ENCODE measurements around the gene PDE7B.

DNA sequence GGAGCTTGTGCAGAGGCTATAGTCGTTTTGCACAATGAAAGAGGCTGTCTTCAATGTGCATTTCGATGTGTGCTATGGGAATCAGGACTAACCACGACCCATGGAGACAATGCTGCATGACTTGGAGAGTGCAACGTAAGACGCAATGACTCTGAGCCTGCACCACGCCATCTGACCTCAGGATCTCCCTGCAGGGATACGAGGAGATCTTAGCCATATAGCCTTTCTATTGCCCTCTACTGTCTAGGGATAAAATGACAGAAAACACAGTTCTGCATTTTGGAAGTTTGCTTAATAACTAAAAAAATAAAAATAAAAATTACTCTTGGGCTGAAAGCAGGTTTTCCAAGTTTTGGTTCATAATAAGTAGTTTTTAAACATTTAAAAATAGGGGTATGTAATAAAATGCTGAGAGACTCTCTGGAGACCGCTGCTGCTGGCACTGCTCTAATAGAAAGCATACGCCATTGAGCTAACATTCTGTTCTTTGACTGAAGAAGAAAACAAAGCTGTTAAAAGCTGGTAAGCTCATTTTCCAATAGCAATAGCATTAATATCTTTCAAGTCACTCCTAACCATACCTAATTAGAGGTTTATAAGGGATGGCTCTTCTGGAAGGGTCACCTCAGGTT, 87.2 kb downstream of the PDE7B start:
- TF ChIP-seq, protein P1, sequence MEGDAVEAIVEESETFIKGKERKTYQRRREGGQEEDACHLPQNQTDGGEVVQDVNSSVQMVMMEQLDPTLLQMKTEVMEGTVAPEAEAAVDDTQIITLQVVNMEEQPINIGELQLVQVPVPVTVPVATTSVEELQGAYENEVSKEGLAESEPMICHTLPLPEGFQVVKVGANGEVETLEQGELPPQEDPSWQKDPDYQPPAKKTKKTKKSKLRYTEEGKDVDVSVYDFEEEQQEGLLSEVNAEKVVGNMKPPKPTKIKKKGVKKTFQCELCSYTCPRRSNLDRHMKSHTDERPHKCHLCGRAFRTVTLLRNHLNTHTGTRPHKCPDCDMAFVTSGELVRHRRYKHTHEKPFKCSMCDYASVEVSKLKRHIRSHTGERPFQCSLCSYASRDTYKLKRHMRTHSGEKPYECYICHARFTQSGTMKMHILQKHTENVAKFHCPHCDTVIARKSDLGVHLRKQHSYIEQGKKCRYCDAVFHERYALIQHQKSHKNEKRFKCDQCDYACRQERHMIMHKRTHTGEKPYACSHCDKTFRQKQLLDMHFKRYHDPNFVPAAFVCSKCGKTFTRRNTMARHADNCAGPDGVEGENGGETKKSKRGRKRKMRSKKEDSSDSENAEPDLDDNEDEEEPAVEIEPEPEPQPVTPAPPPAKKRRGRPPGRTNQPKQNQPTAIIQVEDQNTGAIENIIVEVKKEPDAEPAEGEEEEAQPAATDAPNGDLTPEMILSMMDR (IDR thresholded peaks at IDR 0.05; ENCODE audit: low read length): peak; percentile 19
- no peak for TF ChIP-seq EZH2 (optimal IDR thresholded peaks at IDR 0.05; ENCODE audit: low read depth, low read length)
- TF ChIP-seq EZH2phosphoT487 (IDR thresholded peaks at IDR 0.05; ENCODE audit: low read length): no peak

Measured in MM.1S (cell line).